Right lobe of liver (tissue), 4 donors: Measurements from ENCODE around the gene LIG4.
A peak's percentile ranks its signal among the peaks of the same experiment; 100 is the strongest.

Source experiments
- POLR2A ChIP-seq: fragments of 450-650 bp; IDR thresholded peaks from one replicate; pipeline ENCODE4 v1.6.1; 2017; ENCODE audit warnings: antibody characterized with exemption, mild to moderate bottlenecking
- TF ChIP-seq, protein P1 (sequence below), 4 donors: fragments of 200-600 bp in 3 of 4; fragments of 450-650 bp in 1 of 4; IDR thresholded peaks; one replicate each; pipeline versions ENCODE4 v1.5.1 to v1.8.0; 2016 to 2022; ENCODE audit warnings: antibody characterized with exemption in 4 of 4, mild to moderate bottlenecking in 2 of 4
- donor health status: DM: no; HTN: no; CAD: no.
- donor health status: DM: no; HTN: no; CAD: no.
- donor health status: DM: no; HTN: yes; CAD: no.

- TF ChIP-seq, protein P1, sequence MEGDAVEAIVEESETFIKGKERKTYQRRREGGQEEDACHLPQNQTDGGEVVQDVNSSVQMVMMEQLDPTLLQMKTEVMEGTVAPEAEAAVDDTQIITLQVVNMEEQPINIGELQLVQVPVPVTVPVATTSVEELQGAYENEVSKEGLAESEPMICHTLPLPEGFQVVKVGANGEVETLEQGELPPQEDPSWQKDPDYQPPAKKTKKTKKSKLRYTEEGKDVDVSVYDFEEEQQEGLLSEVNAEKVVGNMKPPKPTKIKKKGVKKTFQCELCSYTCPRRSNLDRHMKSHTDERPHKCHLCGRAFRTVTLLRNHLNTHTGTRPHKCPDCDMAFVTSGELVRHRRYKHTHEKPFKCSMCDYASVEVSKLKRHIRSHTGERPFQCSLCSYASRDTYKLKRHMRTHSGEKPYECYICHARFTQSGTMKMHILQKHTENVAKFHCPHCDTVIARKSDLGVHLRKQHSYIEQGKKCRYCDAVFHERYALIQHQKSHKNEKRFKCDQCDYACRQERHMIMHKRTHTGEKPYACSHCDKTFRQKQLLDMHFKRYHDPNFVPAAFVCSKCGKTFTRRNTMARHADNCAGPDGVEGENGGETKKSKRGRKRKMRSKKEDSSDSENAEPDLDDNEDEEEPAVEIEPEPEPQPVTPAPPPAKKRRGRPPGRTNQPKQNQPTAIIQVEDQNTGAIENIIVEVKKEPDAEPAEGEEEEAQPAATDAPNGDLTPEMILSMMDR (IDR thresholded peaks at IDR 0.05): no peak
- TF ChIP-seq POLR2A: peak; percentile 49
These were observed at the start of gene LIG4 for GRCh38 chr13:108215436-108215835.
